ENCODE measurements around the gene TTYH2. TPM values are rescaled to one million over a fixed set of nuclear protein-coding genes. Genes with fewer than 3 reads are reported as not detected.
A peak's percentile ranks its signal among the peaks of the same experiment; 100 is the strongest.

The TTYH2 gene
- total RNA-seq, 1 donor from 2014 or later = 30.3 TPM

DNA sequence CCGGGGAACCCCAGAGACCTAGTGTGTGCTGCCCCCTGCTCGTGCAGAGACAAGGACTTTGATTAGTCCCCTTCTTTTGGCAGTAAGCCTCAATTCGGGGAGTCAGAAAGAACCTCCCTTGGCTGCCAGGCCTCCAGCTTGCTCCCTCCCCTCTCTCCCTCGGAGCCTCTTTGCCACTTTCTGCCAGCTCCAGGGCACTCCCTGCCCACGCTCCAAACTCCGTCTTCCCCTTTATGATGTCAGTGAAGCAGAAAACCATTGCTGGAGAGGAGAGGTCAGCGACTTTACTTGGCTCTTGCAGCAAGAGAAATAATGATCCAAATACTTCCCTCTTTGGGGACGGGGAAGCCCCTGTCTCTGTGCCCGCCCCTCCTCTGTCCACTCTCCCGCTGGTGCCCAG, 28.1 kb downstream of the TTYH2 start:
- TF ChIP-seq, protein P1, sequence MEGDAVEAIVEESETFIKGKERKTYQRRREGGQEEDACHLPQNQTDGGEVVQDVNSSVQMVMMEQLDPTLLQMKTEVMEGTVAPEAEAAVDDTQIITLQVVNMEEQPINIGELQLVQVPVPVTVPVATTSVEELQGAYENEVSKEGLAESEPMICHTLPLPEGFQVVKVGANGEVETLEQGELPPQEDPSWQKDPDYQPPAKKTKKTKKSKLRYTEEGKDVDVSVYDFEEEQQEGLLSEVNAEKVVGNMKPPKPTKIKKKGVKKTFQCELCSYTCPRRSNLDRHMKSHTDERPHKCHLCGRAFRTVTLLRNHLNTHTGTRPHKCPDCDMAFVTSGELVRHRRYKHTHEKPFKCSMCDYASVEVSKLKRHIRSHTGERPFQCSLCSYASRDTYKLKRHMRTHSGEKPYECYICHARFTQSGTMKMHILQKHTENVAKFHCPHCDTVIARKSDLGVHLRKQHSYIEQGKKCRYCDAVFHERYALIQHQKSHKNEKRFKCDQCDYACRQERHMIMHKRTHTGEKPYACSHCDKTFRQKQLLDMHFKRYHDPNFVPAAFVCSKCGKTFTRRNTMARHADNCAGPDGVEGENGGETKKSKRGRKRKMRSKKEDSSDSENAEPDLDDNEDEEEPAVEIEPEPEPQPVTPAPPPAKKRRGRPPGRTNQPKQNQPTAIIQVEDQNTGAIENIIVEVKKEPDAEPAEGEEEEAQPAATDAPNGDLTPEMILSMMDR (IDR thresholded peaks at IDR 0.05) = no peak
- peaks cover 0 to 4% of the 10 kb centered on the region in 2 donors for H3K36me3 ChIP-seq
- H3K27me3 ChIP-seq = no peaks in the 10 kb centered on the region
- H3K4me1 ChIP-seq = no peaks in the 10 kb centered on the region
- intact Hi-C loops (cut with DNase I) = no loop called here
- no peaks in the 10 kb centered on the region for H3K9me3 ChIP-seq
- peak in 1 of 2 donors; percentile 69 for DNase-seq (ENCODE audit: low spot score in 2 of 2)
- H3K27ac ChIP-seq = no peak overlapping the region
- no peak overlapping the region for H3K4me3 ChIP-seq

DNA sequence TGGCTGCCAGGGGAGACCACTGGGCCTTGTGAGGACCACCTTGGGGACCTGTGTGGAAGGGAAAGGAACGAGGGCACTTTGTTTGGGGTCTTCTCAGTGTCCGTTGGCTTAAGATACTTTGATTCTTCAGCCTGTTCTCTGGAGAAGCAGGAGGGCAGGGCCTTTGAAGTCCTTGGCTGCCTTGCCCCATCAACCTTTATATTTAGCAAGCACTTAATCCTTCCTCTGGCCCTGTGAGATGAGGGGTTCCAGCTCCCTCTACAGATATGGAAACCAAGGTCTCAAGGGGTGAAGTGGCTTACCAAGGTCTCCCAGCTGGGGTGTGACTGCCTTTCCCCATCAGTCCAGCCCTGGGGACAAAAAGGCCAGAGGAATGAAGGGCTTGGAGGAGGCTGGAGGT, 28.5 kb downstream of the TTYH2 start:
- H3K27ac ChIP-seq = no peak overlapping the region
- no peaks in the 10 kb centered on the region for H3K9me3 ChIP-seq
- H3K4me1 ChIP-seq = no peaks in the 10 kb centered on the region
- H3K27me3 ChIP-seq = no peaks in the 10 kb centered on the region
- peaks cover 0 to 4% of the 10 kb centered on the region in 2 donors for H3K36me3 ChIP-seq
- DNase-seq (ENCODE audit: low spot score in 2 of 2) = no peak
- TF ChIP-seq, protein P1 (IDR thresholded peaks at IDR 0.05) = no peak
- intact Hi-C loops (cut with DNase I) = no loop called here
- H3K4me3 ChIP-seq = no peak overlapping the region

DNA sequence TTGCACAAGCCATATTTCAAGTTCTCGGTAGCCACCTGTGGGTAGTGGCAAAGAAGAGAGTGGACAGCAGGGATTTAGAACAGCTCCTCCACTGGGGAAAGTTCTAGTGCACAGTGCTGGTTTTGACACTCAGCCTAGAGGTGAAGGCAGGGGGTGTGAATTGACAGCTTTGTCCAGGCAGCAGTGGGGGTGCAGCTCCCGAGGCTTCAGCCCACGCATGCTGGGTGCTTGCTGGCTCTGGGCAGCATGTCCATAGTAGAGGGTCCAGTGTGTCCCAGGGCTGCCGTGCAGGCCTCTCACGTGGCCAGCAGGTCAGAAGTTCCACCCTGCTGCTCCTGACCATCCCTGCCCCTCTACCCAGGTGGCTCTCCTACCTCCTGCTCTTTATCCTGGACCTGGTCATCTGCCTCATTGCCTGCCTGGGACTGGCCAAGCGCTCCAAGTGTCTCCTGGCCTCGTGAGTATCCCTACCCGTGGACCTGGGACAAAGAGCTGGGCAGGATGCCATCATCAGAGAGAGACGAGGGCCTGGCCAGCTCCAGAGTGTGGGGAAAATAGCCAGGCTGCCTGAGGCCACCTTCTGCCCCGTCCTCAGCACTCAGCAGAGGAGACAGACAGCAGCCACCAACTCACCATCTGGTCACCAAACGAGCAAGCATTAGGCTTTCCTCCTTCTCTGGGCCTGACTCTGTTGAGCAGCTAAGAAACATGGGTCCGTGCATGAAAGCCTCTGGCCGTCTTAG, 29.8 kb downstream of the TTYH2 start:
- intact Hi-C loops (cut with DNase I) = no loop called here
- TF ChIP-seq, protein P1 (IDR thresholded peaks at IDR 0.05) = no peak
- Histone ChIP-seq H3K4me1 (no peaks in the 10 kb centered on the region), H3K36me3 (no peaks in the 10 kb centered on the region), H3K27me3 (no peaks in the 10 kb centered on the region), H3K27ac (no peak overlapping the region), H3K4me3 (no peak overlapping the region), H3K9me3 (no peaks in the 10 kb centered on the region)
- DNase-seq (ENCODE audit: low spot score in 2 of 2) = no peak

DNA sequence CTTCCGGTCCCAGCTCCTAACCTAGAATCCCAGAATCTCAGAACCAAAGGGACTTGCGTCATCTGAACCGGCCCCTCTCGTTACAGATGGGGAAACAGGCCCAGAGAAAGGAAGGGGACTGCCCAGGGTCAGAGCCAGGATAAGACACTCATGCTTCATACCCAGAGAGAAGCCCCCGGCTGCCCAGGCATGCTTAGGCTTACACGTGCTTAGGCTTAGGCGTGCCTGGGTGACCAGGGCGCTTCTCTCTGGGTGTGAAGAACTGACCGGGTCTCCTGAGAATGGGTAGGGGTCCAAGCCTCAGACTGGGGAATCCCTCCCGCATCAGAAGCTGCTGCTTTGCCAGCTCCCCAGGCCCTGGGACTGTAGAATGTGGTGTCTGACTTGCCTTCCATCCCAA, 30.8 kb downstream of the TTYH2 start:
- no peaks in the 10 kb centered on the region for H3K4me1 ChIP-seq
- TF ChIP-seq, protein P1 (IDR thresholded peaks at IDR 0.05) = no peak
- intact Hi-C loops (cut with DNase I) = no loop called here

DNA sequence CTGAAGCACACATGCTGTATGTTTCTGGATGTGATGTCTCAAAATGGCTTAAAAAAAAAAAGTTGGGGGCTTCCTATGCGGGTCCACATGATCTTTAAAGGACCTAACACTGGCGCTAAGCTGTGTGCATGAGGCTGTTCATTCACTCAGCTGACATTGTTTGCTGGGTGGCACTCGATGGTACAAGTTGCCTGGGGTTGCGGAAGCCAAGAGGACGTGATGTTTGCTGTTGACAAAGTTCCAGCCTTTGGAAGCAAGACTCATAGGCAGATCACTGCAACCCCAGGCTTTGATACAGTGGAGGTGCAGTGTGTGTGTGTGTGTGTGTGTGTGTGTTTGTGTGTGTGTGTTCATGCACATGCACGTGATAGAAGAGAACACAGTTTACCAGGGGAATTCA, 31.2 kb downstream of the TTYH2 start:
- H3K4me3 ChIP-seq = no peak overlapping the region
- intact Hi-C loops (cut with DNase I) = no loop called here
- no peaks in the 10 kb centered on the region for H3K36me3 ChIP-seq
- no peak overlapping the region for H3K27ac ChIP-seq
- no peaks in the 10 kb centered on the region for H3K27me3 ChIP-seq
- no peak for DNase-seq (ENCODE audit: low spot score in 2 of 2)
- no peaks in the 10 kb centered on the region for H3K4me1 ChIP-seq
- no peaks in the 10 kb centered on the region for H3K9me3 ChIP-seq
- TF ChIP-seq, protein P1 (IDR thresholded peaks at IDR 0.05) = no peak

More for the DNA sequence above, 30.8 kb downstream of the TTYH2 start:
- Histone ChIP-seq H3K36me3 (no peaks in the 10 kb centered on the region), H3K27ac (no peak overlapping the region), H3K4me3 (no peak overlapping the region), H3K27me3 (no peaks in the 10 kb centered on the region), H3K9me3 (no peaks in the 10 kb centered on the region)
- DNase-seq (ENCODE audit: low spot score in 2 of 2) = no peak

All from ascending aorta (tissue), 2 donors.